ENCODE measurements around the gene UBE2N.

Gene UBE2N

GRCh38 chr12:93441617-93442410 lies at the start of gene UBE2N:
UBE2N (minus strand) TSS chr12:93441947; CDS start chr12:93441884, 63 bp downstream.
- peak; percentile 98 for DNase-seq

GRCh38 chr12:93484315-93484981 lies 42.7 kb upstream of the UBE2N start:
- DNase-seq: no peak

GRCh38 chr12:93483151-93483807 lies 41.5 kb upstream of the UBE2N start:
- DNase-seq: no peak

GRCh38 chr12:93482721-93483120 lies 41.0 kb upstream of the UBE2N start:
- DNase-seq: no peak

- no peak for DNase-seq
These were observed 34.8 kb upstream of the UBE2N start for GRCh38 chr12:93476555-93476954.

- DNase-seq: no peak
These were observed 27.6 kb upstream of the UBE2N start for GRCh38 chr12:93469386-93469785.

- no peak for DNase-seq
These were observed 26.2 kb upstream of the UBE2N start for GRCh38 chr12:93468008-93468371.

- peak; percentile 97 for DNase-seq
These were observed 25.7 kb upstream of the UBE2N start, which contains the start of gene MRPL42 for GRCh38 chr12:93467351-93468007. MRPL42 (plus strand) TSS chr12:93467514; CDS start chr12:93469286, 1,772 bp downstream.

GRCh38 chr12:93466625-93467350 lies 25.0 kb upstream of the UBE2N start:
- no peak for DNase-seq

- DNase-seq: no peak
These were observed 24.1 kb upstream of the UBE2N start for GRCh38 chr12:93465841-93466240.

GRCh38 chr12:93461503-93461902 lies 19.8 kb upstream of the UBE2N start:
- DNase-seq: no peak

- no peak for DNase-seq
These were observed 19.2 kb upstream of the UBE2N start for GRCh38 chr12:93460902-93461301.

- no peak for DNase-seq
These were observed 18.3 kb upstream of the UBE2N start for GRCh38 chr12:93460003-93460402.

GRCh38 chr12:93459097-93459496 lies 17.4 kb upstream of the UBE2N start:
- DNase-seq: no peak

GRCh38 chr12:93456077-93456476 lies 14.3 kb upstream of the UBE2N start:
- no peak for DNase-seq

GRCh38 chr12:93453633-93454032 lies 11.9 kb upstream of the UBE2N start:
- no peak for DNase-seq

GRCh38 chr12:93451423-93452158 lies 9.8 kb upstream of the UBE2N start:
- DNase-seq: no peak

GRCh38 chr12:93449277-93449676 lies 7.5 kb upstream of the UBE2N start:
- no peak for DNase-seq

- no peak for DNase-seq
These were observed 7.0 kb upstream of the UBE2N start for GRCh38 chr12:93448796-93449195.

- DNase-seq: no peak
These were observed 6.0 kb upstream of the UBE2N start for GRCh38 chr12:93447555-93448290.

GRCh38 chr12:93443576-93443975 lies 1.8 kb upstream of the UBE2N start:
- DNase-seq: no peak
